MM.1S (cell line): ENCODE results near the gene ESRRB.

ENCODE experiments used
- DNase-seq: peaks from one replicate; pipeline ENCODE4 v3.0.0-alpha.2; 2015
- H2AFZ ChIP-seq: fragments of 300-600 bp; sonication (generic); 2 replicates; pipeline ENCODE4 v1.6.0; 2016; ENCODE audit warnings: antibody characterized with exemption, low read length
- H3F3A ChIP-seq: fragments of 300-600 bp; sonication (generic); 2 replicates; pipeline ENCODE4 v1.6.1; 2016; ENCODE audit warnings: mild to moderate bottlenecking, antibody characterized with exemption, low read length, moderate library complexity, mixed read lengths; ENCODE audit not compliant: insufficient read depth
- H3K27ac ChIP-seq: fragments of 300-600 bp; sonication (generic); 2 replicates; pipeline ENCODE4 v1.5.1; 2016; ENCODE audit warnings: mild to moderate bottlenecking, low read length
- H3K27me3 ChIP-seq: fragments of 300-600 bp; sonication (generic); replicated peaks from 2 replicates; pipeline ENCODE4 v1.6.0; 2016; ENCODE audit warnings: low read length; ENCODE audit not compliant: insufficient read depth
- H3K36me3 ChIP-seq: fragments of 300-600 bp; sonication (generic); replicated peaks from 2 replicates; pipeline ENCODE4 v1.6.1; 2016; ENCODE audit warnings: mild to moderate bottlenecking, low read length, mixed read lengths; ENCODE audit not compliant: insufficient read depth
- H3K4me1 ChIP-seq: fragments of 300-600 bp; sonication (generic); 2 replicates; pipeline ENCODE4 v1.6.1; 2016; ENCODE audit warnings: low read length, mixed read lengths
- H3K4me2 ChIP-seq: fragments of 300-600 bp; sonication (generic); 2 replicates; pipeline ENCODE4 v1.6.0; 2016; ENCODE audit warnings: low read depth, low read length
- H3K4me3 ChIP-seq: fragments of 300-600 bp; sonication (generic); 2 replicates; pipeline ENCODE4 v1.5.1; 2016; ENCODE audit warnings: low read length, mixed read lengths
- H3K79me2 ChIP-seq: fragments of 300-600 bp; sonication (generic); 2 replicates; pipeline ENCODE4 v1.6.1; 2016; ENCODE audit warnings: mixed run types, low read length, mixed read lengths
- H3K9ac ChIP-seq: fragments of 300-600 bp; sonication (generic); 2 replicates; pipeline ENCODE4 v1.6.1; 2016; ENCODE audit warnings: low read length, mixed read lengths
- H3K9me2 ChIP-seq: fragments of 300-600 bp; sonication (generic); replicated peaks from 2 replicates; pipeline ENCODE4 v1.6.1; 2016; ENCODE audit warnings: mild to moderate bottlenecking, low read length, mixed read lengths; ENCODE audit not compliant: insufficient read depth
- H3K9me3 ChIP-seq: fragments of 300-600 bp; sonication (generic); replicated peaks from 2 replicates; pipeline ENCODE4 v1.6.1; 2016; ENCODE audit warnings: mild to moderate bottlenecking, low read length, mixed read lengths; ENCODE audit not compliant: insufficient read depth
- H4K20me1 ChIP-seq: fragments of 300-600 bp; sonication (generic); 2 replicates; pipeline ENCODE4 v1.6.1; 2016; ENCODE audit warnings: mild to moderate bottlenecking, low read length, moderate library complexity, mixed read lengths; ENCODE audit not compliant: insufficient read depth
- EZH2 ChIP-seq: fragments of 300-600 bp; sonication (generic); optimal IDR thresholded peaks from 2 replicates; pipeline ENCODE3; 2017; ENCODE audit warnings: low read depth, mild to moderate bottlenecking, antibody characterized with exemption, low read length, mixed read lengths
- EZH2phosphoT487 ChIP-seq: fragments of 300-600 bp; sonication (generic); IDR thresholded peaks from 2 replicates; pipeline ENCODE4 v1.6.1; 2018; ENCODE audit warnings: antibody characterized with exemption, low read length
- TF ChIP-seq, protein P1 (sequence below): fragments of 300-600 bp; sonication (generic); IDR thresholded peaks from 2 replicates; pipeline ENCODE4 v1.5.1; 2016; ENCODE audit warnings: antibody characterized with exemption, low read length, mixed read lengths

The ESRRB gene

DNA sequence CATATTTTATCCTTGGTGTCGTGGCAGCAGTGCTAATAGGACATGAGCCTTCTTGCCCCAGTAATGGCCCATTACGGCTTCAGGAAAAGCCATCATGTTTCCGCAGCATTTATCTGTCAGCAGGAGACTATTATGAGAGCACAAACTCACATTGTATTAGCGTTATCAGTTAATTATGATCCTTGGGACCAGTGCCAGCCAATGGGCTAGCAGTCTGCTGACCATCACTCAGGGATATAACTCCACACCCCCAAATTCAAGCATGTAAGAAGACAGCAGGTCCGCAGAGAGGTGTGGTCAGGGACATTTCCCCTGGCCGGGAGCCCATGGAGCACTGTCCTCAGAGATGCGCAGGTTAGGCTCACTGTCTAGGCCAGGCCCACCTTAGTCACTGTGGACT lies 4.9 kb upstream of the ESRRB start:
- Histone ChIP-seq H3K4me3 (no peak overlapping the region), H3K4me2 (no peak overlapping the region), H3F3A (no peaks in the 10 kb centered on the region), H3K9me3 (no peaks in the 10 kb centered on the region), H4K20me1 (no peaks in the 10 kb centered on the region), H2AFZ (no peak overlapping the region), H3K9me2 (no peaks in the 10 kb centered on the region), H3K36me3 (no peaks in the 10 kb centered on the region), H3K9ac (no peak overlapping the region), H3K79me2 (no peaks in the 10 kb centered on the region), H3K4me1 (no peaks in the 10 kb centered on the region), H3K27me3 (no peaks in the 10 kb centered on the region), H3K27ac (no peak overlapping the region)
- no peak for DNase-seq
- TF ChIP-seq EZH2, result no peak
- TF ChIP-seq EZH2phosphoT487, result no peak
- TF ChIP-seq, protein P1, sequence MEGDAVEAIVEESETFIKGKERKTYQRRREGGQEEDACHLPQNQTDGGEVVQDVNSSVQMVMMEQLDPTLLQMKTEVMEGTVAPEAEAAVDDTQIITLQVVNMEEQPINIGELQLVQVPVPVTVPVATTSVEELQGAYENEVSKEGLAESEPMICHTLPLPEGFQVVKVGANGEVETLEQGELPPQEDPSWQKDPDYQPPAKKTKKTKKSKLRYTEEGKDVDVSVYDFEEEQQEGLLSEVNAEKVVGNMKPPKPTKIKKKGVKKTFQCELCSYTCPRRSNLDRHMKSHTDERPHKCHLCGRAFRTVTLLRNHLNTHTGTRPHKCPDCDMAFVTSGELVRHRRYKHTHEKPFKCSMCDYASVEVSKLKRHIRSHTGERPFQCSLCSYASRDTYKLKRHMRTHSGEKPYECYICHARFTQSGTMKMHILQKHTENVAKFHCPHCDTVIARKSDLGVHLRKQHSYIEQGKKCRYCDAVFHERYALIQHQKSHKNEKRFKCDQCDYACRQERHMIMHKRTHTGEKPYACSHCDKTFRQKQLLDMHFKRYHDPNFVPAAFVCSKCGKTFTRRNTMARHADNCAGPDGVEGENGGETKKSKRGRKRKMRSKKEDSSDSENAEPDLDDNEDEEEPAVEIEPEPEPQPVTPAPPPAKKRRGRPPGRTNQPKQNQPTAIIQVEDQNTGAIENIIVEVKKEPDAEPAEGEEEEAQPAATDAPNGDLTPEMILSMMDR, result no peak

GRCh38 chr14:76373456-76373855 lies 2.5 kb upstream of the ESRRB start:
- Histone ChIP-seq H4K20me1 (no peaks in the 10 kb centered on the region), H2AFZ (no peak overlapping the region), H3K27me3 (peaks cover 21% of the 10 kb centered on the region; the same call in 1 of the 2 replicates), H3K4me3 (no peak overlapping the region), H3K27ac (no peak overlapping the region), H3K4me2 (no peak overlapping the region), H3K9me2 (no peaks in the 10 kb centered on the region), H3K9me3 (no peaks in the 10 kb centered on the region), H3K9ac (no peak overlapping the region), H3K4me1 (no peaks in the 10 kb centered on the region), H3F3A (no peaks in the 10 kb centered on the region), H3K36me3 (no peaks in the 10 kb centered on the region), H3K79me2 (no peaks in the 10 kb centered on the region)
- DNase-seq, result no peak
- TF ChIP-seq EZH2phosphoT487 (no peak), EZH2 (no peak)
- TF ChIP-seq, protein P1, result no peak

DNA sequence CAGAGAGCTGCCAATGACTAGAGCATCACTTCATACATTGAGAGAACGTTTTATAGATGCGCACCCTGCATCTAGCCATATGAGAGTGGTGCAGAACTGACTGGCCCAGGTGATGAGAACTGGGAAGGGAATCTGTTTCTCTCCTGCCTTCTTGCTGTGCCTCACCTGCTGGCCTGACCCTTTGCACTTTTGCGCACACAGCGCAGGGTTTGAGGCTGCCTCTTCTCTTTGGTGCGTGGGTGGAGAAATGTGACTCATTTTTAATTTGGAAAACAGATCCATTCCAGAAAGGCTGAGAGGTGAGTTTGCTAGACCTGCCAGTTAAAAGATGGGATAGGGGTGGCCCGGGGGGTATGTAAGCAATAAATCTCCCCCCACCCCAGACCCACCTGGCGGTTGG lies 453 bp upstream of the ESRRB start:
- H3F3A ChIP-seq, result no peaks in the 10 kb centered on the region
- no peak overlapping the region for H3K4me3 ChIP-seq
- no peak overlapping the region for H2AFZ ChIP-seq
- no peaks in the 10 kb centered on the region for H3K36me3 ChIP-seq
- no peak overlapping the region for H3K27ac ChIP-seq
- DNase-seq, result no peak
- H3K27me3 ChIP-seq, result peaks cover 23% of the 10 kb centered on the region; the same call in 1 of the 2 replicates
- no peak overlapping the region for H3K4me2 ChIP-seq
- no peak overlapping the region for H3K9ac ChIP-seq
- no peaks in the 10 kb centered on the region for H3K9me3 ChIP-seq
- H3K4me1 ChIP-seq, result no peaks in the 10 kb centered on the region
- H3K9me2 ChIP-seq, result no peaks in the 10 kb centered on the region
- TF ChIP-seq, protein P1, result no peak
- TF ChIP-seq EZH2phosphoT487, result no peak
- TF ChIP-seq EZH2, result no peak
- no peaks in the 10 kb centered on the region for H3K79me2 ChIP-seq
- no peaks in the 10 kb centered on the region for H4K20me1 ChIP-seq
